ENCODE measurements around the gene C2CD5. TPM values are rescaled to one million over a fixed set of nuclear protein-coding genes. Genes with fewer than 3 reads are reported as not detected.

Gene C2CD5
- total RNA-seq, 1 experiment from 2014 or later, result 21.4 TPM

GRCh38 chr12:22535478-22535877, 8.9 kb downstream of the C2CD5 start:
- Mint-ChIP-seq H3K4me3 (ENCODE audit: unreplicated experiment) (no peak overlapping the region), H3K36me3 (ENCODE audit: insufficient read depth, unreplicated experiment) (peaks cover 30% of the 10 kb centered on the region), H3K27ac (ENCODE audit: low read depth, unreplicated experiment) (no peak overlapping the region), H3K4me1 (ENCODE audit: insufficient read depth, unreplicated experiment) (peaks cover 16% of the 10 kb centered on the region), H3K9me3 (ENCODE audit: unreplicated experiment) (no peaks in the 10 kb centered on the region), H3K27me3 (ENCODE audit: insufficient read depth, unreplicated experiment) (no peaks in the 10 kb centered on the region)
- DNase-seq (ENCODE audit: unreplicated experiment), result no peak
- no TSS peak for BruUV-seq (replicated peaks)
- TF ChIP-seq, protein P1, sequence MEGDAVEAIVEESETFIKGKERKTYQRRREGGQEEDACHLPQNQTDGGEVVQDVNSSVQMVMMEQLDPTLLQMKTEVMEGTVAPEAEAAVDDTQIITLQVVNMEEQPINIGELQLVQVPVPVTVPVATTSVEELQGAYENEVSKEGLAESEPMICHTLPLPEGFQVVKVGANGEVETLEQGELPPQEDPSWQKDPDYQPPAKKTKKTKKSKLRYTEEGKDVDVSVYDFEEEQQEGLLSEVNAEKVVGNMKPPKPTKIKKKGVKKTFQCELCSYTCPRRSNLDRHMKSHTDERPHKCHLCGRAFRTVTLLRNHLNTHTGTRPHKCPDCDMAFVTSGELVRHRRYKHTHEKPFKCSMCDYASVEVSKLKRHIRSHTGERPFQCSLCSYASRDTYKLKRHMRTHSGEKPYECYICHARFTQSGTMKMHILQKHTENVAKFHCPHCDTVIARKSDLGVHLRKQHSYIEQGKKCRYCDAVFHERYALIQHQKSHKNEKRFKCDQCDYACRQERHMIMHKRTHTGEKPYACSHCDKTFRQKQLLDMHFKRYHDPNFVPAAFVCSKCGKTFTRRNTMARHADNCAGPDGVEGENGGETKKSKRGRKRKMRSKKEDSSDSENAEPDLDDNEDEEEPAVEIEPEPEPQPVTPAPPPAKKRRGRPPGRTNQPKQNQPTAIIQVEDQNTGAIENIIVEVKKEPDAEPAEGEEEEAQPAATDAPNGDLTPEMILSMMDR (IDR thresholded peaks at IDR 0.05; ENCODE audit: unreplicated experiment), result no peak
- CTCF ChIA-PET, result interaction anchor here (0.6 to 0.8 kb wide), 4 partner anchors 10 to 200 kb away, joined by 3 read pairs; no protein-coding TSS in a partner anchor
- intact Hi-C loops (cut with micrococcal nuclease), result no loop called here
- POLR2A ChIA-PET, result interaction anchor here (1.1 kb wide), 1 partner anchor 9 kb away, joined by 3 read pairs; the partner anchor contains the start of gene C2CD5

DNA sequence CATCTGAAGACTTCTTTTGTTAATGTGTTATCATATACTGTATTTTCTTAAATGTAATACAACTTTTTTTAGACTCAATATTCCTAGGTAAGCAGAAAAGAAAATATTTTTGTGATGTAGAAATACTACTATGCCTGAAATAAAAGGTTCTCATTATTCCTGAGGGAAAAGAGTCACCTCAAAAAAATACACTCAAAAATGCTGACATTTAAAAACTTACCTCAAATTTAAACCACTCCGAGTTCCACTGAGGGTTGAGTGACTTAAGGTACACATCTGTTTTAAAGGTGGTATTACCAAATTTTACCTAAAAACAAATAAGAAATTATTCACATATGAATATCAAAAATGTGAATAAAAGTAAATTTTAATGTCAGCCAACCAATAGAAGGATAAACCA, 9.3 kb downstream of the C2CD5 start:
- Mint-ChIP-seq H3K27ac (ENCODE audit: low read depth, unreplicated experiment) (no peak overlapping the region), H3K4me3 (ENCODE audit: unreplicated experiment) (no peak overlapping the region), H3K9me3 (ENCODE audit: unreplicated experiment) (no peaks in the 10 kb centered on the region), H3K27me3 (ENCODE audit: insufficient read depth, unreplicated experiment) (no peaks in the 10 kb centered on the region), H3K36me3 (ENCODE audit: insufficient read depth, unreplicated experiment) (peaks cover 30% of the 10 kb centered on the region), H3K4me1 (ENCODE audit: insufficient read depth, unreplicated experiment) (peaks cover 16% of the 10 kb centered on the region)
- BruUV-seq (replicated peaks), result no TSS peak
- ChIA-PET POLR2A (no interaction called here), CTCF (no interaction called here)
- TF ChIP-seq, protein P1 (IDR thresholded peaks at IDR 0.05; ENCODE audit: unreplicated experiment), result no peak
- DNase-seq (ENCODE audit: unreplicated experiment), result no peak
- intact Hi-C loops (cut with micrococcal nuclease), result no loop called here

GRCh38 chr12:22533155-22533554, 11.2 kb downstream of the C2CD5 start:
- ChIA-PET CTCF (interaction anchor here (2.7 kb wide), 1 partner anchor 11 kb away, joined by 15 read pairs; the partner anchor contains the start of gene C2CD5), POLR2A (no interaction called here)
- Mint-ChIP-seq H3K9me3 (ENCODE audit: unreplicated experiment) (no peaks in the 10 kb centered on the region), H3K4me3 (ENCODE audit: unreplicated experiment) (no peak overlapping the region), H3K27me3 (ENCODE audit: insufficient read depth, unreplicated experiment) (no peaks in the 10 kb centered on the region), H3K36me3 (ENCODE audit: insufficient read depth, unreplicated experiment) (peaks cover 30% of the 10 kb centered on the region), H3K27ac (ENCODE audit: low read depth, unreplicated experiment) (peak overlapping the region; percentile 43), H3K4me1 (ENCODE audit: insufficient read depth, unreplicated experiment) (peaks cover 9% of the 10 kb centered on the region)
- no peak for DNase-seq (ENCODE audit: unreplicated experiment)
- TF ChIP-seq, protein P1 (IDR thresholded peaks at IDR 0.05; ENCODE audit: unreplicated experiment), result no peak
- no TSS peak for BruUV-seq (replicated peaks)
- intact Hi-C loops (cut with micrococcal nuclease), result no loop called here

- Mint-ChIP-seq H3K4me3 (ENCODE audit: unreplicated experiment) (no peak overlapping the region), H3K4me1 (ENCODE audit: insufficient read depth, unreplicated experiment) (peaks cover 12% of the 10 kb centered on the region), H3K9me3 (ENCODE audit: unreplicated experiment) (no peaks in the 10 kb centered on the region), H3K36me3 (ENCODE audit: insufficient read depth, unreplicated experiment) (peaks cover 33% of the 10 kb centered on the region), H3K27me3 (ENCODE audit: insufficient read depth, unreplicated experiment) (no peaks in the 10 kb centered on the region), H3K27ac (ENCODE audit: low read depth, unreplicated experiment) (no peak overlapping the region)
- POLR2A ChIA-PET, result no interaction called here
- intact Hi-C loops (cut with micrococcal nuclease), result no loop called here
- CTCF ChIA-PET, result interaction anchor here (2.7 kb wide), 1 partner anchor 12 kb away, joined by 15 read pairs; the partner anchor contains the start of gene C2CD5
- TF ChIP-seq, protein P1 (IDR thresholded peaks at IDR 0.05; ENCODE audit: unreplicated experiment), result no peak
- BruUV-seq (replicated peaks), result no TSS peak
- DNase-seq (ENCODE audit: unreplicated experiment), result no peak
These were observed 12.0 kb downstream of the C2CD5 start for GRCh38 chr12:22532317-22532716.

All from MCF 10A (cell line).